Smooth muscle cell (in vitro differentiated cells): ENCODE measurements around the gene PDGFA. TPM values are rescaled to one million over a fixed set of nuclear protein-coding genes. Genes with fewer than 3 reads are reported as not detected.

Experiments
- DNase-seq: peaks from one replicate; lab custom pipeline; 2025; ENCODE audit not compliant: unreplicated experiment; lab: John Stamatoyannopoulos, UW
- H2AFZ ChIP-seq: fragments of 200-600 bp; sonication (generic); 2 replicates; pipeline ENCODE4 v1.6.0; 2016; ENCODE audit warnings: antibody characterized with exemption, low read depth, mild to moderate bottlenecking
- H3F3A ChIP-seq: fragments of 200-600 bp; sonication (generic); 2 replicates; pipeline ENCODE4 v1.6.0; 2017; ENCODE audit warnings: antibody characterized with exemption, low read depth
- H3K27ac ChIP-seq: fragments of 200-600 bp; sonication (generic); 2 replicates; pipeline ENCODE4 v1.5.1; 2016; ENCODE audit warnings: low read depth, mild to moderate bottlenecking
- H3K27me3 ChIP-seq: fragments of 200-600 bp; sonication (generic); 2 replicates; pipeline ENCODE4 v1.6.1; 2016; ENCODE audit warnings: low read depth, mild to moderate bottlenecking
- H3K36me3 ChIP-seq: fragments of 200-600 bp; sonication (generic); 2 replicates; pipeline ENCODE4 v1.5.1; 2016; ENCODE audit warnings: low read depth
- H3K4me1 ChIP-seq: fragments of 200-600 bp; sonication (generic); 2 replicates; pipeline ENCODE4 v1.5.1; 2016; ENCODE audit warnings: low read depth
- H3K4me2 ChIP-seq: fragments of 200-600 bp; sonication (generic); 2 replicates; pipeline ENCODE4 v1.6.0; 2016; ENCODE audit warnings: mild to moderate bottlenecking
- H3K4me3 ChIP-seq: fragments of 200-600 bp; sonication (generic); 2 replicates; pipeline ENCODE4 v1.5.1; 2016; ENCODE audit warnings: mild to moderate bottlenecking
- H3K79me2 ChIP-seq: fragments of 200-600 bp; sonication (generic); 2 replicates; pipeline ENCODE4 v1.6.0; 2016; ENCODE audit warnings: low read depth, mild to moderate bottlenecking
- H3K9ac ChIP-seq: fragments of 200-600 bp; sonication (generic); 2 replicates; pipeline ENCODE4 v1.6.0; 2016; ENCODE audit warnings: low read depth
- H3K9me3 ChIP-seq: fragments of 200-600 bp; sonication (generic); replicated peaks from 2 replicates; pipeline ENCODE4 v1.5.1; 2016; ENCODE audit warnings: low read depth
- H4K20me1 ChIP-seq: fragments of 200-600 bp; sonication (generic); 2 replicates; pipeline ENCODE4 v1.6.0; 2016; ENCODE audit warnings: low read depth
- CTCF ChIP-seq: fragments of 200-600 bp; sonication (generic); IDR thresholded peaks from 2 replicates; pipeline ENCODE4 v1.5.1; 2017; ENCODE audit warnings: borderline replicate concordance, mild to moderate bottlenecking, antibody characterized with exemption; ENCODE audit not compliant: insufficient read depth, poor library complexity, severe bottlenecking
- WGBS: methylation state at CpG from one replicate; pipeline ENCODE4 v1.1.7; 2016; ENCODE audit warnings: low lambda C conversion rate; 5-methylcytosine and 5-hydroxymethylcytosine counted together
- polyA plus RNA-seq: library from polyadenylated mRNA; unstranded; fragments of >200 nt; fragmentation: Nextera tagmentation; extraction: Ambion mirVana; gene quantifications from 2 replicates; pipeline ENCODE4 v1.2.1, GENCODE V29; 2016
- total RNA-seq: library from RNA; depleted of rRNA; stranded (reverse); fragments of >200 nt; gene quantifications from 2 replicates; pipeline ENCODE4 v1.2.3, GENCODE V29; 2014

The PDGFA gene
- total and polyA plus RNA-seq, 2 experiments from 2014 or later = 32.0 to 68.1 TPM

- Histone ChIP-seq H3K27ac (no peak overlapping the region), H3K4me2 (no peak overlapping the region), H4K20me1 (no peaks in the 10 kb centered on the region), H2AFZ (no peak overlapping the region), H3K27me3 (no peaks in the 10 kb centered on the region), H3K9me3 (no peaks in the 10 kb centered on the region), H3K4me1 (no peaks in the 10 kb centered on the region), H3K36me3 (no peaks in the 10 kb centered on the region), H3K79me2 (no peaks in the 10 kb centered on the region), H3F3A (no peaks in the 10 kb centered on the region), H3K9ac (no peak overlapping the region), H3K4me3 (no peak overlapping the region)
- no peak for TF ChIP-seq CTCF
- 95% methylated on average over 17 of the region's 17 CpGs for WGBS
- no peak for DNase-seq
These were observed 43.4 kb upstream of the PDGFA start for GRCh38 chr7:562789-563628.

DNA sequence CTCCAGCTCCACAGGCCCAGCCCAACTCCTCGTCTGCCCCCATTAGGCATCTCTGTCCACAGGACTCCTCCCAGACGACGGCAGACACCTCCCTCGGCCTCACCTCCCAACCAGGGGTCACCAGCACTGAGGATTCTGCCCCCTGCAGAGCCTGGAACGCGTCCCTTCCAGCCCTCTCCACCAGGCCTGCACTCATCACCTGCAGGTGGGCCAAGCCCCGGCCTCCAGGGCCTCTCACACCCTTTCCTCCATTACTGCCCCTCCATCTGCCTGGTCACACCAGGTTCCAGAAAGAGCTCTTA, 42.7 kb upstream of the PDGFA start:
- Histone ChIP-seq H3K4me2 (no peak overlapping the region), H3K9me3 (no peaks in the 10 kb centered on the region), H3K27ac (no peak overlapping the region), H3K4me3 (no peak overlapping the region), H4K20me1 (no peaks in the 10 kb centered on the region), H3K36me3 (no peaks in the 10 kb centered on the region), H3K79me2 (no peaks in the 10 kb centered on the region), H3F3A (no peaks in the 10 kb centered on the region), H3K27me3 (no peaks in the 10 kb centered on the region), H3K9ac (no peak overlapping the region), H2AFZ (no peak overlapping the region), H3K4me1 (no peaks in the 10 kb centered on the region)
- WGBS = 64% methylated on average over 7 of the region's 7 CpGs
- no peak for TF ChIP-seq CTCF
- no peak for DNase-seq

- no peak overlapping the region for H2AFZ ChIP-seq
These were observed 42.2 kb upstream of the PDGFA start for GRCh38 chr7:561631-562373.

More at GRCh38 chr7:561631-562373, 42.2 kb upstream of the PDGFA start:
- H3K4me1 ChIP-seq = no peaks in the 10 kb centered on the region
- H3K36me3 ChIP-seq = no peaks in the 10 kb centered on the region
- no peaks in the 10 kb centered on the region for H4K20me1 ChIP-seq
- H3K9ac ChIP-seq = no peak overlapping the region
- no peak overlapping the region for H3K4me3 ChIP-seq
- DNase-seq = no peak
- no peaks in the 10 kb centered on the region for H3K79me2 ChIP-seq
- H3F3A ChIP-seq = no peaks in the 10 kb centered on the region
- H3K27ac ChIP-seq = no peak overlapping the region
- no peaks in the 10 kb centered on the region for H3K9me3 ChIP-seq
- no peak overlapping the region for H3K4me2 ChIP-seq
- no peaks in the 10 kb centered on the region for H3K27me3 ChIP-seq
- TF ChIP-seq CTCF = no peak
- WGBS = 90% methylated on average over 37 of the region's 44 CpGs
